GM12875 (cell line): ENCODE measurements around the gene HIPK2.

Source experiments
- H3K4me3 ChIP-seq: one replicate; pipeline ENCODE4 v1.5.1; 2011; ENCODE audit warnings: low read depth, low read length, control low read depth
- CTCF ChIP-seq: IDR thresholded peaks from 2 replicates; pipeline ENCODE4 v1.5.1; 2011; ENCODE audit warnings: low read depth, mild to moderate bottlenecking, control low read depth, inconsistent platforms, low read length, moderate library complexity, borderline replicate concordance; ENCODE audit not compliant: insufficient read depth

Gene HIPK2

DNA sequence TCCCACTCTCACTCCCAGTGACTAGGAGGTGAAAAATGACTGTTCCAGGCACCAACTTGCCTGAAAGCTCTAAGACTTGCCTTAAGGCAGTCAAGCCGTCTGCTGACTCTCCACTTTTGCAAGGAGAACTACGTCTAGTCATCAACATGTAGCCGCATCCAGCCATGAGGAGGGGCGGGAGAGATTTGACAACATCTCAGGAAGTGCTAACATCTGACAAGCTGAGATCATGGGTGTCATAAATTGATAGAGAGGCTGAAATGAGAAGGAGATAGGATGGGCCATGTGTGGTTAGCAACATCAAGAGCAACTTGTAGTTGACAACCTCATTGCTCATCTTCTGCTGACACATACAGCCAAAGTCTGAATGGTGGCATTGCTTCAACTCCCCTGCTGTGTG lies 42.3 kb upstream of the HIPK2 start:
- no peak for TF ChIP-seq CTCF
- no peak overlapping the region for H3K4me3 ChIP-seq

GRCh38 chr7:139817249-139817648 lies 39.5 kb upstream of the HIPK2 start:
- TF ChIP-seq CTCF, result no peak

GRCh38 chr7:139813689-139814088 lies 35.9 kb upstream of the HIPK2 start:
- no peak overlapping the region for H3K4me3 ChIP-seq
- TF ChIP-seq CTCF, result no peak

More at GRCh38 chr7:139817249-139817648, 39.5 kb upstream of the HIPK2 start:
- H3K4me3 ChIP-seq, result no peak overlapping the region

DNA sequence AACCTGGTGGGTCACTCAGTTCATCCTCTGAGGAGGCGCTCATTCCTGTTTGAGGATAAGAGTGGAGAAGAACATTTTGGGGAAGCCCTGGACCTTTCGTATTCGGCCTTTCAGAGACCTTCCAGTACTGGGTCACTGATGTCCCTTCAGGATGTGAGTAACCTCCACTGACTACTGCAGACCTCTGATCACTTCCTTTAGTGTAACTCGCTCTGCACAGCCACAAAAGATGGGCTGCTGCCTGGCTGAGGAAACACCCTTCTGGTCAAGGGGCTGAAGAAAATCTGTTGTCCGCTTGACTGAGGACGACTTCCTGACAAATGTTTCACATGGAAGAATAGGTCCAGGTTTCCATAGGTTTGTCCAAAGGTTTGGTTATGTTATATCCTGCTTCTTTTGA lies 35.4 kb upstream of the HIPK2 start:
- TF ChIP-seq CTCF, result no peak
- H3K4me3 ChIP-seq, result no peak overlapping the region

DNA sequence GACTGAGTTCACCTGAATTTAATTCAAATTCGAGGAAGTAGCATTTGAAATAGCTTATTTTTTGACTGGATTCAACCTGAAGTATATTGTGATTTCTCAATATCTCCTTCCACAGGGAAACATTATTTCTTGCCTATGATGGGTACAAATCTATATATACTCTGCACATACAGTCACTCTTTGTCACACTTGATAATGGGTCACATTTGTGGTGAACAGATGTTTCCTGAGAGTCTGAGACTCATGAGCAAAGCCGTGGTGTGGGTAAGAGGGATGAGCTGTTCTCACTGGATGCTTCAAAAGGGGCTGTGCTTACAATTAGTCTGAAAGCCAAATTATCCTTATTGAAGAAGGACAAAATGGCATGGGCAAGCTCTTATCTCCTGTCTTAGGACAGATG lies 33.3 kb upstream of the HIPK2 start:
- no peak overlapping the region for H3K4me3 ChIP-seq
- no peak for TF ChIP-seq CTCF

DNA sequence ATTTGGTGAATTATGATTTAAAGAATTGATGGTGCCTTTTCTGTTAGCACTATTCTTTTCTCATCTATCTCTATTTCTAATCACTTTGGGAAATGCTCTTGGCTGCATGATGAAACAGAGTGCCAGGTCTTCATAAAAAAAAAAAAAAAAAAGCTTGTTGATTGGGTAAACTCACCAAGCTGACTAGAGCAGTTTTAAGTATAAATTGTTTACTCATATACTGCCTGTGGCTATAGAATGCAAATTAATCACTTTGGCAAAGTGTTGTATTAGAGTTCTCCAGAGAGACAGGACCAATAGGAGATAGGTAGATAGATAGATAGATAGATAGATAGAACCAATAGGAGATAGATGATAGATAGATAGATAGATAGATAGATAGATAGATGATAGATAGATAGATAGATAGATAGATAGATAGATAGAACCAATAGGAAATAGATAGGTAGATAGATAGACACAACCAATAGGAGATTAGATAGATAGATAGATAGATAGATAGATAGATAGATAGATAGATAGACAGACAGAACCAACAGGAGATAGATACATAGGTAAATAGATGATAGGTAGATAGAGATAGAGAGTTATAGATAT lies 31.1 kb upstream of the HIPK2 start:
- no peak for TF ChIP-seq CTCF
- no peak overlapping the region for H3K4me3 ChIP-seq

GRCh38 chr7:139808427-139808826 lies 30.6 kb upstream of the HIPK2 start:
- TF ChIP-seq CTCF, result no peak
- H3K4me3 ChIP-seq, result no peak overlapping the region
